HL-60 (cell line): ENCODE measurements around the gene TBX4.

Source experiments
- DNase-seq, 2 experiments: peaks; one replicate each; pipeline ENCODE4 v3.0.0-alpha.2; 2010 to 2020; ENCODE audit warnings: low read depth in 1 of 2, low spot score in 1 of 2
- H3K27ac ChIP-seq: fragments of 250-450 bp; sonication (Bioruptor Pico); replicated peaks from 2 replicates; pipeline ENCODE4 v1.5.1; 2020; ENCODE audit warnings: mild to moderate bottlenecking, moderate library complexity
- H3K27me3 ChIP-seq: fragments of 250-450 bp; sonication (Bioruptor Pico); 2 replicates; pipeline ENCODE4 v1.5.1; 2021; ENCODE audit warnings: mild to moderate bottlenecking, moderate library complexity; ENCODE audit not compliant: insufficient read depth, poor library complexity, severe bottlenecking
- H3K4me3 ChIP-seq: replicated peaks from 2 replicates; pipeline ENCODE4 v1.5.1; 2011; ENCODE audit warnings: mild to moderate bottlenecking, control low read depth, low read length; ENCODE audit not compliant: insufficient read depth
- GABPA ChIP-seq: IDR thresholded peaks from 2 replicates; pipeline ENCODE4 v1.6.1; 2012; ENCODE audit warnings: low read depth
- POLR2AphosphoS5 ChIP-seq: IDR thresholded peaks from 2 replicates; pipeline ENCODE4 v1.6.1; 2012; ENCODE audit warnings: low read depth
- REST ChIP-seq: IDR thresholded peaks from 2 replicates; pipeline ENCODE4 v1.6.1; 2012; ENCODE audit warnings: low read depth; ENCODE audit not compliant: insufficient replicate concordance
- SPI1 ChIP-seq: IDR thresholded peaks from 2 replicates; pipeline ENCODE4 v1.6.1; 2012; ENCODE audit warnings: low read depth, mild to moderate bottlenecking, borderline replicate concordance
- TF ChIP-seq, protein P1 (sequence below): IDR thresholded peaks from one replicate; pipeline ENCODE4 v1.5.1; 2011; ENCODE audit warnings: low read length, control low read depth, inconsistent platforms; ENCODE audit not compliant: insufficient read depth

TBX4 gene

DNA sequence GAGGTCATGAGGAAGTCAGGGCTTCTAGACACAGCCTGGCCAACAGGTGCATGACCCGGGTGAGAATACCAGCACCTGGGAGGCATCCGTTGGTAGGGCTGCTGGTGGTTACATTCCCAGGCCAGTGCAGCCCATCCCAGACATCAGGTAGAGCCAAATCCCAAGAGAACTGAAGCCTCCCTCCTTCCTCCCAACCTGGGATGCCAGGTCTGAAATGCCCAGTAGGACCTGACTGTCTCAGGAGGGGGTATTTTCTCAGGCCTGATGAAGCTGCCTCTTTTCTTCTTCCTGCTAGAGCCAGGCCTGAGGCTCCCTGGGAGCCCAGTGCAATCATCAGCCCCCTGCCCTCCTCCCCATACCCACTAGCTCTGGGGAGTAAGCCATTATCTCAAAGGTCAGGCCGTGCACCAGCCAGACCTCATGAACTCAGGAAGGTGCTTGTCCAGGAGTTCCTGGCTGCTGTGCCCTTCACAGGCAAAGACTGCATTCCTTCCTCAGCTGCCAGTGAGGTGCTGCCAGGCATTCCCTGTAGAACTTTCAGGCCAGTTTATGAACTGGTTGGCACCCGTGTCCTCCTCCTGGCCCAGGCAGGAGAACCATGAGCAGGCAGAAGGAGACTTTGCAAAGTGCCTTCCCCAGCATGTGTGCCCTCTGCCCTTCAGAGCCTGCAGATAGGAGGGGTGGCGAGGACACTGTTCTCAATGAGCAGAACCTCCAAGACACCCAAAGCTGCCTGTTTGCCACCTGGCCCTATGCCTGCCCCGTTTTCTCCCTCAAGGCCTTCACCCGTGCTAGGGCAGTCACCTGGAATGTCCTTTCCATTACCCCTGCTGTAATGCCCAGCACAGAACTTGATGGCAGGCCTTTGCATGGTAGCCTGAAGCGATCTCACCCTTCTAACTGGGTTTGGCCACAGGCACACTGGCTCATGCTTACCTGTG, 45.0 kb upstream of the TBX4 start:
- Histone ChIP-seq H3K27me3 (peaks cover 86% of the 10 kb centered on the region), H3K27ac (no peak overlapping the region), H3K4me3 (no peak overlapping the region)
- DNase-seq: no peak
- no peak for TF ChIP-seq SPI1

DNA sequence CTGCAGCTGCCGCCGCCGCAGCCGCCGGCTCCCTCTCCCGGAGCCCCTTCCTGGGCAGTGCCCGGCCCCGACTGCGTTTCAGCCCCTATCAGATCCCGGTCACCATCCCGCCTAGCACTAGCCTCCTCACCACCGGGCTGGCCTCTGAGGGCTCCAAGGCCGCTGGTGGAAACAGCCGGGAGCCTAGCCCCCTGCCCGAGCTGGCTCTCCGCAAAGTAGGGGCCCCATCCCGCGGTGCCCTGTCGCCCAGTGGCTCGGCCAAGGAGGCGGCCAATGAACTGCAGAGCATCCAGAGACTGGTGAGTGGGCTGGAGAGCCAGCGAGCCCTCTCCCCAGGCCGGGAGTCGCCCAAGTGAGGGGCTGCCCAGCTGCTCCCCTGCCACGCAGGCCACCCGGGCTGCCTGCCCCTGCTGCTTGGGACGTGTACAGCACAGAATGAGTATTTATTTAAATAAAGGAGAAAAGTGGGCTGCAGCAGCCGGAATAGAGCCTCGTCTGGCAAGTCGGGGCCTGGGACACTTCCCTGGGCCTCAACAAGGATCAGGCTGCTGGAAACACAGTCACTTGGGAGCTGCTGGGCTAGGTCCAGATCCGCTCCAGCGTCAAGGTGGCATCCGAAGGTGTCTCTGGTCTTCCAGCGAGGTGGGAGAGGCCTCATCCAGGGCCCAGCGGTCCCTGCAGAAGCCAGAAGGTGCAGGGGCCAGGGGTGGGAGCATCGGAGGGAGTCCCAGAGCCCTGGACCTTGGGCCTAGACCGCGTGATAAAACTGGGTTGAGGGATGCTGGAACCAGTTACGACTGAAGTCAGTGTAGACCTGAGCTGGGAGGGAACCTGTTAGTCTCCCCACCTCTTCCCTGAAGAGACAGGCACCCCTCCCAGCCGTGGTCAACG, 43.8 kb upstream of the TBX4 start:
- Histone ChIP-seq H3K27ac (no peak overlapping the region), H3K4me3 (no peak overlapping the region), H3K27me3 (peaks cover 86% of the 10 kb centered on the region)
- TF ChIP-seq, protein P1, sequence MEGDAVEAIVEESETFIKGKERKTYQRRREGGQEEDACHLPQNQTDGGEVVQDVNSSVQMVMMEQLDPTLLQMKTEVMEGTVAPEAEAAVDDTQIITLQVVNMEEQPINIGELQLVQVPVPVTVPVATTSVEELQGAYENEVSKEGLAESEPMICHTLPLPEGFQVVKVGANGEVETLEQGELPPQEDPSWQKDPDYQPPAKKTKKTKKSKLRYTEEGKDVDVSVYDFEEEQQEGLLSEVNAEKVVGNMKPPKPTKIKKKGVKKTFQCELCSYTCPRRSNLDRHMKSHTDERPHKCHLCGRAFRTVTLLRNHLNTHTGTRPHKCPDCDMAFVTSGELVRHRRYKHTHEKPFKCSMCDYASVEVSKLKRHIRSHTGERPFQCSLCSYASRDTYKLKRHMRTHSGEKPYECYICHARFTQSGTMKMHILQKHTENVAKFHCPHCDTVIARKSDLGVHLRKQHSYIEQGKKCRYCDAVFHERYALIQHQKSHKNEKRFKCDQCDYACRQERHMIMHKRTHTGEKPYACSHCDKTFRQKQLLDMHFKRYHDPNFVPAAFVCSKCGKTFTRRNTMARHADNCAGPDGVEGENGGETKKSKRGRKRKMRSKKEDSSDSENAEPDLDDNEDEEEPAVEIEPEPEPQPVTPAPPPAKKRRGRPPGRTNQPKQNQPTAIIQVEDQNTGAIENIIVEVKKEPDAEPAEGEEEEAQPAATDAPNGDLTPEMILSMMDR: no peak
- TF ChIP-seq POLR2AphosphoS5 (no peak), REST (no peak), SPI1 (no peak), GABPA (no peak)
- DNase-seq: no peak

GRCh38 chr17:61409301-61410112, 42.7 kb upstream of the TBX4 start:
- H3K4me3 ChIP-seq: peak overlapping the region; percentile 36
- DNase-seq: peak in 1 of 2 experiments; percentile 31
- H3K27me3 ChIP-seq: peaks cover 75% of the 10 kb centered on the region
- no peak for TF ChIP-seq REST
- TF ChIP-seq, protein P1: no peak
- H3K27ac ChIP-seq: no peak overlapping the region
